A549 (cell line): ENCODE data around the gene TM4SF20. TPM values are rescaled to one million over a fixed set of nuclear protein-coding genes. Genes with fewer than 3 reads are reported as not detected.
A peak's percentile ranks its signal among the peaks of the same experiment; 100 is the strongest.

Source experiments
- ATAC-seq, 2 experiments: fragments of 200-7000 bp in 1 of 2; fragments of >200 bp in 1 of 2; cut with Nextera tagmentation in 1 of 2; cut with Tn5 transposase in 1 of 2; 3 replicates each; pipeline versions ENCODE4 v1.8.0 to v1.9.1; 2018 to 2020; ENCODE audit warnings: mild to moderate bottlenecking in 1 of 2, moderate library complexity in 1 of 2
- CTCF ChIA-PET: fragments of 300-600 bp; sonication (Branson Sonifier 250); formaldehyde crosslinking; extraction: SDS; loops from one replicate; lab custom pipeline; 2021; ENCODE audit warnings: antibody characterized with exemption, inconsistent platforms; lab: Yijun Ruan, JAX
- POLR2A ChIA-PET: fragments of 350-600 bp; formaldehyde crosslinking; extraction: SDS; loops from one replicate; lab custom pipeline; 2021; ENCODE audit warnings: antibody characterized with exemption, inconsistent platforms; lab: Yijun Ruan, JAX
- DNase-seq, 2 experiments: peaks; one replicate each; pipeline versions ENCODE4 v3.0.0 to v3.0.0-alpha.2; 2011 to 2016; ENCODE audit warnings: low read depth in 1 of 2, low spot score in 1 of 2
- FAIRE-seq: peaks from 2 replicates; lab custom pipeline; 2011; peaks lifted over from hg19 to GRCh38; lab: Jason Lieb, UNC
- H3K27ac ChIP-seq, 2 experiments: fragments of >200 bp; sonication (Bioruptor Twin); formaldehyde crosslinking; 3 replicates each; pipeline ENCODE4 v1.5.1; 2016 to 2017
- H3K4me1 ChIP-seq: fragments of >200 bp; sonication (Bioruptor Twin); formaldehyde crosslinking; 3 replicates; pipeline ENCODE4 v1.6.1; 2016
- H3K4me2 ChIP-seq: fragments of >200 bp; sonication (Bioruptor Twin); formaldehyde crosslinking; 3 replicates; pipeline ENCODE4 v1.6.1; 2016
- H3K4me3 ChIP-seq: fragments of >200 bp; sonication (Bioruptor Twin); formaldehyde crosslinking; 3 replicates; pipeline ENCODE4 v1.5.1; 2016
- H3K9me3 ChIP-seq: fragments of >200 bp; sonication (Bioruptor Twin); formaldehyde crosslinking; 3 replicates; pipeline ENCODE4 v1.6.1; 2016
- BHLHE40 ChIP-seq: IDR thresholded peaks from 2 replicates; pipeline ENCODE4 v1.6.1; 2012; ENCODE audit warnings: low read depth, low read length, inconsistent platforms
- CBX2 ChIP-seq: fragments of 200-600 bp; sonication (generic); IDR thresholded peaks from 2 replicates; pipeline ENCODE4 v1.6.1; 2016; ENCODE audit warnings: low read depth, mild to moderate bottlenecking, borderline replicate concordance
- CBX8 ChIP-seq: fragments of 200-600 bp; sonication (generic); IDR thresholded peaks from 2 replicates; pipeline ENCODE4 v1.6.1; 2016
- CHD2 ChIP-seq: fragments of 150-350 bp; IDR thresholded peaks from 2 replicates; pipeline ENCODE4 v1.6.1; 2014; ENCODE audit warnings: low read length; ENCODE audit not compliant: partially characterized antibody
- EHF ChIP-seq: fragments of 250-450 bp; sonication (Bioruptor Pico); IDR thresholded peaks from 2 replicates; pipeline ENCODE4 v1.5.0; 2020; ENCODE audit warnings: mild to moderate bottlenecking
- EHMT2 ChIP-seq: fragments of 200-600 bp; sonication (generic); IDR thresholded peaks from 2 replicates; pipeline ENCODE4 v1.6.1; 2016; ENCODE audit warnings: antibody characterized with exemption, low read depth, mild to moderate bottlenecking, moderate library complexity
- FOSL2 ChIP-seq, 2 experiments: fragments of 450-650 bp in 1 of 2; fragments of >200 bp in 1 of 2; sonication (Bioruptor Twin) in 1 of 2; formaldehyde crosslinking; IDR thresholded peaks; 2 replicates each; pipeline versions ENCODE4 v1.5.0 to v1.6.1; 2016 to 2020; ENCODE audit warnings: mild to moderate bottlenecking in 1 of 2, moderate library complexity in 1 of 2
- FOXS1 ChIP-seq: fragments of 250-450 bp; sonication (Bioruptor Pico); IDR thresholded peaks from 2 replicates; pipeline ENCODE4 v1.5.0; 2020; ENCODE audit warnings: mild to moderate bottlenecking, moderate library complexity
- GATA3 ChIP-seq: IDR thresholded peaks from 2 replicates; pipeline ENCODE4 v1.6.1; 2012; ENCODE audit warnings: borderline replicate concordance
- HDAC2 ChIP-seq: fragments of 200-600 bp; sonication (generic); IDR thresholded peaks from 2 replicates; pipeline ENCODE4 v1.6.1; 2016
- HEYL ChIP-seq: fragments of 250-450 bp; sonication (Bioruptor Pico); IDR thresholded peaks from 2 replicates; pipeline ENCODE4 v1.8.0; 2021; ENCODE audit warnings: mild to moderate bottlenecking, moderate library complexity
- HOXB13 ChIP-seq: fragments of 250-450 bp; sonication (Bioruptor Pico); IDR thresholded peaks from 2 replicates; pipeline ENCODE4 v1.5.0; 2020; ENCODE audit warnings: low read depth, mild to moderate bottlenecking, moderate library complexity
- HOXB5 ChIP-seq: fragments of 250-450 bp; sonication (Bioruptor Pico); IDR thresholded peaks from 2 replicates; pipeline ENCODE4 v1.5.0; 2020; ENCODE audit warnings: mild to moderate bottlenecking, moderate library complexity
- JUNB ChIP-seq: fragments of >200 bp; sonication (Bioruptor Twin); formaldehyde crosslinking; IDR thresholded peaks from 2 replicates; pipeline ENCODE4 v1.6.1; 2016
- NFE2L2 ChIP-seq: fragments of 150-350 bp; conservative IDR thresholded peaks from 2 replicates; pipeline ENCODE4 v1.6.1; 2014; ENCODE audit warnings: low read length
- NR3C1 ChIP-seq: fragments of >200 bp; sonication (Bioruptor Twin); formaldehyde crosslinking; IDR thresholded peaks from 3 replicates; pipeline ENCODE4 v1.6.1; 2017
- PHF8 ChIP-seq: fragments of 200-600 bp; sonication (generic); IDR thresholded peaks from 2 replicates; pipeline ENCODE4 v1.6.1; 2016; ENCODE audit warnings: low read depth, mild to moderate bottlenecking, antibody characterized with exemption, moderate library complexity, borderline replicate concordance
- POLR2A ChIP-seq: IDR thresholded peaks from 2 replicates; pipeline ENCODE4 v1.6.1; 2012; ENCODE audit warnings: mild to moderate bottlenecking, low read length
- RARB ChIP-seq: fragments of 250-450 bp; sonication (Bioruptor Pico); IDR thresholded peaks from 2 replicates; pipeline ENCODE4 v1.8.0; 2021; ENCODE audit warnings: mild to moderate bottlenecking, moderate library complexity
- RCOR1 ChIP-seq: fragments of 150-350 bp; IDR thresholded peaks from 2 replicates; pipeline ENCODE4 v1.6.1; 2014; ENCODE audit warnings: antibody characterized with exemption, low read length, low read depth
- RFX5 ChIP-seq: fragments of 450-650 bp; IDR thresholded peaks from 2 replicates; pipeline ENCODE4 v1.7.1; 2014; ENCODE audit warnings: antibody characterized with exemption, mild to moderate bottlenecking, moderate library complexity
- RNF2 ChIP-seq: fragments of 200-600 bp; sonication (generic); IDR thresholded peaks from 2 replicates; pipeline ENCODE4 v1.6.1; 2016; ENCODE audit warnings: low read depth, mild to moderate bottlenecking, antibody characterized with exemption, moderate library complexity, borderline replicate concordance
- ZC3H11A ChIP-seq: fragments of 450-650 bp; IDR thresholded peaks from 2 replicates; pipeline ENCODE4 v1.6.1; 2014; ENCODE audit warnings: antibody characterized with exemption, mild to moderate bottlenecking
- ZFP36 ChIP-seq: fragments of 450-650 bp; IDR thresholded peaks from 2 replicates; pipeline ENCODE4 v1.6.1; 2014; ENCODE audit warnings: borderline replicate concordance; ENCODE audit not compliant: partially characterized antibody
- WGBS: methylation state at CpG from one replicate; pipeline ENCODE4 v1.1.6; 2017; ENCODE audit errors: missing lambda C conversion rate; 5-methylcytosine and 5-hydroxymethylcytosine counted together
- polyA plus RNA-seq, 4 experiments: library from polyadenylated mRNA; depleted of rRNA in 3 of 4; stranded (reverse); fragments of >200 nt; fragmentation: RNase III in 1 of 4; extraction: RNeasy Plus Mini Kit Qiagen cat#74134 plus additional on column Dnase treatment in 1 of 4; gene quantifications; 2 replicates in 3 of 4; 3 replicates in 1 of 4; pipeline ENCODE4 v1.2.3, GENCODE V29; 2011 to 2017
- TF ChIP-seq, protein P1 (sequence below): fragments of 450-650 bp; IDR thresholded peaks from 2 replicates; pipeline ENCODE4 v1.6.1; 2014; ENCODE audit warnings: antibody characterized with exemption

Gene TM4SF20
- polyA plus RNA-seq, 2 of the 4 experiments (the other 2 are of a cell fraction): 59.3 to 136 TPM

DNA sequence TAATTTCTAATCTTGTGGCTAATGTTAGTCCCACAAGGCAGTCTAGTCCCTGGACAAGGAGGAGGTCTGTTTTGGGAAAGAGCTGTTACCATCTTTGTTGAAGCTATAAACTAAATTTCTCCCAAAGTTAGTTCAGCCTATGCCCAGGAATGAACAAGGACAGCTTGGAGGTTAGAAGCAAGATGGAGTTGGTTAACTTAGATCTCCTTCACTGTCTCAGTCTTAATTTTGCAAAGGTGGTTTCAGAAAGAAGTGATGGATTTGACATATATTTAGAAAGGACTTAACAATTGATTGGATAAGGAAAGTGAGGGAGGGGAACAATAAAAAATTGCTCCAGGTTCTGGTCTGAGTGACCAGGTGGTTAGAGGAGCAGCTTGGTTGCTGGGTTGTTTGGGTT lies 23.2 kb upstream of the TM4SF20 start:
- DNase-seq (no peak), ATAC-seq (no peak), FAIRE-seq (no peak)
- no peak overlapping the region for H3K4me2 ChIP-seq
- H3K9me3 ChIP-seq: no peaks in the 10 kb centered on the region
- H3K27ac ChIP-seq: peak overlapping the region; percentile 58 to 88
- CTCF ChIA-PET: interaction anchor here (0.9 to 1.3 kb wide), 2 partner anchors 71 to 163 kb away, joined by 3 read pairs; no protein-coding TSS in a partner anchor
- no peak overlapping the region for H3K4me3 ChIP-seq
- POLR2A ChIA-PET: no interaction called here
- TF ChIP-seq CHD2 (no peak), EHF (CRISPR knock-in tag) (0 out of 2 replicates have a peak, but pooled peaks have one; percentile 56), HOXB13 (CRISPR knock-in tag) (0 out of 2 replicates have a peak, but pooled peaks have one; percentile 78), HDAC2 (no peak)
- TF ChIP-seq, all 56 proteins: peak for 2
- peaks cover 66% of the 10 kb centered on the region for H3K4me1 ChIP-seq

DNA sequence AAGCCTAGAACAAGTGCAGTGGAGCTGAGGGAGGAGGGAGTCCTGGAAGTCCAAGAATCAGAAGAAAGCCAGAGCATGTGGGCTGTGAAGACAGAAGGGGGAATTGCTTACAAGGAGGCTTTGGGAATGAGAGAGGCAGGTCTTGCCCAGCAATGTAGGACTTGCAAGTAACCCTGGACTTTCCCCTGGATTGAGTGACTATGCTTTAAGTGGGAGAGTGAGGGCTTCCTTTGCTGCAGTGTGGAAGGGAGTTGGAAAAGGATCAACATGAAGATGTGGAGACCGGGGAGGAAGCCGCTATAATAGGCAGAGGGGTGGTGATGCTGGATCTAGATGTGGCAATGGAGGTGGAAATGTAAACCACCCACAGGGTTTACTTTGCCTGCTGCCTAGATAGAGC lies 22.4 kb upstream of the TM4SF20 start:
- 30% methylated on average over 2 of the region's 2 CpGs for WGBS
- peaks cover 59% of the 10 kb centered on the region for H3K4me1 ChIP-seq
- no peak overlapping the region for H3K4me3 ChIP-seq
- FAIRE-seq: no peak
- no peak for TF ChIP-seq NFE2L2
- no peak for TF ChIP-seq FOXS1 (CRISPR knock-in tag)
- no peak for TF ChIP-seq RNF2
- TF ChIP-seq, all 56 proteins: peak for 0
- Histone ChIP-seq H3K27ac (peak overlapping the region; percentile 58 to 88), H3K9me3 (no peaks in the 10 kb centered on the region), H3K4me2 (0 out of 3 replicates have a peak overlapping the region, but pooled peaks have one; percentile 3)
- CTCF ChIA-PET: interaction anchor here (0.6 to 1.3 kb wide), 4 partner anchors 70 to 162 kb away, joined by 3 to 4 read pairs (median 3); no protein-coding TSS in a partner anchor
- ATAC-seq: peak in 1 of 2 experiments; percentile 7; a peak in 4 of 6 replicates
- POLR2A ChIA-PET: no interaction called here
- DNase-seq: peak in 1 of 2 experiments; percentile 72

DNA sequence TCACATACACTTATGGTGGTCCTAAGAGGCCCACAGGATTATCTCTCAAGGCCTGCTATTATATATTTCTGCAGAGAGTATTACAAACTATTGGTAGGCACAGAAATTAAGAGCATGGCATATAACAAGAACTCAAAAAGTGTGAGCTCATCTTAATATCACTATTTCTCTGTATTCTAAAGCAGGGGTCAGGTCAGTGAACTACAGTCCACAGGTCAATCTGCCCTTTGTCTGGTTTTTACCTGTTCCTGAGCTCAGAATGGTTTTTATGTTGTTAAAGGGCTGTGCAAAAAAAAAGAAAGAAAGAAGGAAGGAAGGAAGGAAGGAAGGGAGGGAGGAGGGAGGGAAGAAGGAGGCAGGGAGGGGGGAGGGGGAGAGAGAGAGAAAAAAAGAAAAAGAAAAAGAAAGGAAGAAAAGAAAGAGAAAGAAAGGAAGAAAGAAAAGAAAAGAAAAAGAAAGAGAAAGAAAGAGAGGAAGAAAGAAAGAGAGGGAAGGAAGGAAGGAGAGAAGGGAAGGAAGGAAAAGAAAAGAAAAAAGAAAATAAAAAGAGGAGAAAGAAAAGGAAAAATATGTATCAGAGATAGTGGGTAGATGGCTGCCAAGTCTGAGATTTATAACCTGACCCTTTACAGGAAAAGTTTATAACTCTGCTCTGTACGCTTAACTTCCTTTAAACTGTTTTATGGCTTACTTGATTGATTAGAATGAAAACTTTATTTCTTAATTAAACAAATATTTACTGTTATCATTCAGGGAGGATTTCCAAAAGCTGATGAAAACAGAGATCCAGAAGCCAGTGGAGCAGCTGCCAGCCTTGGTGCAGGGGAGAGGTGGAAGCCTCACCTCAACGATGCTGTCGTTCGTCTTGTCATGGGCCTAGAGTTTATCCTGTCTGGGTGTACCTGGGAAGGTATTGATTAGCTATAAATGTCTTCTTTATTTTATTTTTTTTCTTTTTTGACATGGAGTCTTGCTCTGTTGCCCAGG lies 19.9 kb upstream of the TM4SF20 start:
- FAIRE-seq (no peak), DNase-seq (no peak), ATAC-seq (no peak)
- Histone ChIP-seq H3K4me3 (no peak overlapping the region), H3K27ac (peak overlapping the region; percentile 53 to 88), H3K4me2 (0 out of 3 replicates have a peak overlapping the region, but pooled peaks have one; percentile 7), H3K4me1 (peaks cover 53% of the 10 kb centered on the region), H3K9me3 (no peaks in the 10 kb centered on the region)
- ChIA-PET POLR2A (no interaction called here), CTCF (interaction anchor here (0.9 to 8.4 kb wide), 4 partner anchors 8 to 367 kb away, joined by 3 to 52 read pairs (median 5); partner anchors contain the start of gene AGFG1)
- 65% methylated on average over 4 of the region's 4 CpGs for WGBS
- TF ChIP-seq JUNB (no peak), RARB (no peak), BHLHE40 (no peak), CBX8 (no peak), EHMT2 (no peak), NR3C1 (no peak), HOXB5 (CRISPR knock-in tag) (no peak), ZFP36 (no peak), CBX2 (no peak), NFE2L2 (no peak), PHF8 (no peak), HOXB13 (CRISPR knock-in tag) (no peak), ZC3H11A (no peak), RFX5 (no peak), RCOR1 (no peak), HEYL (CRISPR knock-in tag) (no peak), FOSL2 (IDR thresholded peaks at IDR 0.05) (no peak), FOSL2 (CRISPR knock-in tag; IDR thresholded peaks at IDR 0.05) (no peak), POLR2A (no peak), GATA3 (no peak)
- TF ChIP-seq, protein P1, sequence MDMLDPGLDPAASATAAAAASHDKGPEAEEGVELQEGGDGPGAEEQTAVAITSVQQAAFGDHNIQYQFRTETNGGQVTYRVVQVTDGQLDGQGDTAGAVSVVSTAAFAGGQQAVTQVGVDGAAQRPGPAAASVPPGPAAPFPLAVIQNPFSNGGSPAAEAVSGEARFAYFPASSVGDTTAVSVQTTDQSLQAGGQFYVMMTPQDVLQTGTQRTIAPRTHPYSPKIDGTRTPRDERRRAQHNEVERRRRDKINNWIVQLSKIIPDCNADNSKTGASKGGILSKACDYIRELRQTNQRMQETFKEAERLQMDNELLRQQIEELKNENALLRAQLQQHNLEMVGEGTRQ: no peak
